Effector memory CD4-positive, alpha-beta T cell (primary cell): Measurements from ENCODE around the gene DUSP18.
"Not testable (repeated sequence)": the region's sequence is repeated elsewhere in the genome, so short reads cannot be mapped to it uniquely, and the experiment has no call there.

ENCODE experiments used
- DNase-seq, 3 donors: peaks; one replicate each; pipeline ENCODE4 v3.0.0-alpha.2; 2020
- H3K27ac ChIP-seq: 2 replicates; pipeline ENCODE4 v1.7.0; 2013; ENCODE audit warnings: mild to moderate bottlenecking, low read length, moderate library complexity; ENCODE audit not compliant: insufficient read depth, poor library complexity, severe bottlenecking
- H3K27me3 ChIP-seq: replicated peaks from 2 replicates; pipeline ENCODE4 v1.7.0; 2013; ENCODE audit warnings: mild to moderate bottlenecking, low read length; ENCODE audit not compliant: insufficient read depth, control insufficient read depth, poor library complexity, severe bottlenecking
- H3K36me3 ChIP-seq: 2 replicates; pipeline ENCODE4 v1.7.0; 2013; ENCODE audit warnings: mild to moderate bottlenecking, low read length, moderate library complexity; ENCODE audit not compliant: control insufficient read depth, insufficient read depth
- H3K4me1 ChIP-seq: 2 replicates; pipeline ENCODE4 v1.7.0; 2013; ENCODE audit warnings: low read length, mild to moderate bottlenecking; ENCODE audit not compliant: control insufficient read depth, insufficient read depth, poor library complexity, severe bottlenecking
- H3K4me3 ChIP-seq: 2 replicates; pipeline ENCODE4 v1.7.0; 2013; ENCODE audit warnings: low read length, low read depth, mild to moderate bottlenecking; ENCODE audit not compliant: insufficient read depth, poor library complexity, severe bottlenecking
- H3K9me3 ChIP-seq: 2 replicates; pipeline ENCODE4 v1.7.0; 2013; ENCODE audit warnings: mild to moderate bottlenecking, low read length, moderate library complexity; ENCODE audit not compliant: control insufficient read depth

DUSP18 gene

GRCh38 chr22:30680991-30681770 is 13.5 kb upstream of the DUSP18 start:
- Histone ChIP-seq H3K4me3 (no peak overlapping the region), H3K4me1 (no peaks in the 10 kb centered on the region), H3K36me3 (no peaks in the 10 kb centered on the region), H3K27me3 (no peaks in the 10 kb centered on the region), H3K27ac (no peak overlapping the region), H3K9me3 (no peaks in the 10 kb centered on the region)
- no peak for DNase-seq

- H3K4me1 ChIP-seq, H3K9me3 ChIP-seq, H3K36me3 ChIP-seq, H3K4me3 ChIP-seq, H3K27me3 ChIP-seq, H3K27ac ChIP-seq, DNase-seq: not testable (repeated sequence)
Observed at GRCh38 chr22:30679895-30680690, 12.4 kb upstream of the DUSP18 start.

GRCh38 chr22:30676565-30676964 is 8.9 kb upstream of the DUSP18 start:
- H3K4me1 ChIP-seq, H3K36me3 ChIP-seq, H3K4me3 ChIP-seq, H3K9me3 ChIP-seq, DNase-seq, H3K27ac ChIP-seq, H3K27me3 ChIP-seq: not testable (repeated sequence)

GRCh38 chr22:30675436-30675835 is 7.8 kb upstream of the DUSP18 start:
- Histone ChIP-seq H3K4me3 (no peak overlapping the region), H3K27me3 (no peaks in the 10 kb centered on the region), H3K4me1 (no peaks in the 10 kb centered on the region), H3K27ac (no peak overlapping the region), H3K36me3 (no peaks in the 10 kb centered on the region), H3K9me3 (no peaks in the 10 kb centered on the region)
- DNase-seq, result no peak

- Histone ChIP-seq H3K36me3 (no peaks in the 10 kb centered on the region), H3K27me3 (no peaks in the 10 kb centered on the region), H3K9me3 (no peaks in the 10 kb centered on the region), H3K4me1 (no peaks in the 10 kb centered on the region), H3K4me3 (no peak overlapping the region), H3K27ac (no peak overlapping the region)
- DNase-seq, result no peak
Observed at GRCh38 chr22:30674482-30674881, 6.8 kb upstream of the DUSP18 start.

GRCh38 chr22:30673136-30673535 is 5.5 kb upstream of the DUSP18 start:
- H3K36me3 ChIP-seq, result no peaks in the 10 kb centered on the region
- H3K4me1 ChIP-seq, result no peaks in the 10 kb centered on the region
- H3K27ac ChIP-seq, result no peak overlapping the region
- no peak overlapping the region for H3K4me3 ChIP-seq
- no peaks in the 10 kb centered on the region for H3K9me3 ChIP-seq
- DNase-seq, result no peak
- H3K27me3 ChIP-seq, result no peaks in the 10 kb centered on the region

- no peaks in the 10 kb centered on the region for H3K9me3 ChIP-seq
- H3K36me3 ChIP-seq, result no peaks in the 10 kb centered on the region
- no peak overlapping the region for H3K4me3 ChIP-seq
- DNase-seq, result no peak
- no peaks in the 10 kb centered on the region for H3K27me3 ChIP-seq
- no peak overlapping the region for H3K27ac ChIP-seq
- no peaks in the 10 kb centered on the region for H3K4me1 ChIP-seq
Observed at GRCh38 chr22:30671071-30671470, 3.4 kb upstream of the DUSP18 start.

- Histone ChIP-seq H3K36me3 (peaks cover 6% of the 10 kb centered on the region), H3K4me3 (peak overlapping the region; percentile 79), H3K9me3 (no peaks in the 10 kb centered on the region), H3K4me1 (no peaks in the 10 kb centered on the region), H3K27ac (no peak overlapping the region), H3K27me3 (no peaks in the 10 kb centered on the region)
- DNase-seq, result no peak
Observed at GRCh38 chr22:30668386-30668710, 673 bp upstream of the DUSP18 start.

- H3K4me1 ChIP-seq, result no peaks in the 10 kb centered on the region
- no peak for DNase-seq
- H3K4me3 ChIP-seq, result peak overlapping the region; percentile 79
- H3K27ac ChIP-seq, result peak overlapping the region; percentile 44
- H3K9me3 ChIP-seq, result no peaks in the 10 kb centered on the region
- no peaks in the 10 kb centered on the region for H3K27me3 ChIP-seq
- H3K36me3 ChIP-seq, result peaks cover 19% of the 10 kb centered on the region
Observed at GRCh38 chr22:30667107-30667493, 575 bp downstream of the DUSP18 start.

- Histone ChIP-seq H3K27ac (no peak overlapping the region), H3K9me3 (no peaks in the 10 kb centered on the region), H3K4me1 (no peaks in the 10 kb centered on the region), H3K36me3 (peaks cover 20% of the 10 kb centered on the region), H3K27me3 (no peaks in the 10 kb centered on the region), H3K4me3 (no peak overlapping the region)
- no peak for DNase-seq
Observed at GRCh38 chr22:30665786-30666185, 1.9 kb downstream of the DUSP18 start.
